GM18526 (cell line): Measurements from ENCODE around the gene ARHGAP27.

ENCODE experiments used
- POLR2A ChIP-seq: IDR thresholded peaks from 3 replicates; pipeline ENCODE4 v1.6.1; 2011; ENCODE audit not compliant: insufficient read length; ENCODE audit errors: extremely low read depth

ARHGAP27 gene

GRCh38 chr17:45357364-45357997 lies 75.2 kb downstream of the ARHGAP27 start:
- TF ChIP-seq POLR2A: no peak

GRCh38 chr17:45355087-45355486 lies 77.6 kb downstream of the ARHGAP27 start:
- TF ChIP-seq POLR2A: no peak

GRCh38 chr17:45353043-45353442 lies 79.6 kb downstream of the ARHGAP27 start:
- TF ChIP-seq POLR2A: no peak

GRCh38 chr17:45351831-45352230 lies 80.8 kb downstream of the ARHGAP27 start:
- no peak for TF ChIP-seq POLR2A

GRCh38 chr17:45347444-45347843 lies 85.2 kb downstream of the ARHGAP27 start:
- no peak for TF ChIP-seq POLR2A

GRCh38 chr17:45346216-45347015 lies 86.3 kb downstream of the ARHGAP27 start:
- no peak for TF ChIP-seq POLR2A

GRCh38 chr17:45345554-45346215 lies 87.0 kb downstream of the ARHGAP27 start:
- TF ChIP-seq POLR2A: no peak

GRCh38 chr17:45345246-45345553 lies 87.5 kb downstream of the ARHGAP27 start:
- no peak for TF ChIP-seq POLR2A
